ENCODE results near the gene MTF2.
A peak's percentile ranks its signal among the peaks of the same experiment; 100 is the strongest.
"Not testable (repeated sequence)": the region's sequence is repeated elsewhere in the genome, so short reads cannot be mapped to it uniquely, and the experiment has no call there.

MTF2 gene

GRCh38 chr1:93143769-93144168 is 64.7 kb downstream of the MTF2 start:
- DNase-seq, result no peak

GRCh38 chr1:93148001-93148400 is 68.9 kb downstream of the MTF2 start:
- no peak for DNase-seq

GRCh38 chr1:93150729-93151128 is 71.6 kb downstream of the MTF2 start:
- DNase-seq, result no peak

- DNase-seq, result no peak
Observed at GRCh38 chr1:93151474-93151873, 72.4 kb downstream of the MTF2 start.

GRCh38 chr1:93152835-93153234 is 73.8 kb downstream of the MTF2 start:
- DNase-seq, result no peak

GRCh38 chr1:93154898-93155297 is 75.8 kb downstream of the MTF2 start:
- no peak for DNase-seq

GRCh38 chr1:93155335-93155734 is 76.3 kb downstream of the MTF2 start:
- no peak for DNase-seq

- no peak for DNase-seq
Observed at GRCh38 chr1:93159337-93159736, 80.3 kb downstream of the MTF2 start.

GRCh38 chr1:93163314-93163713 is 84.2 kb downstream of the MTF2 start:
- DNase-seq, result not testable (repeated sequence)

GRCh38 chr1:93164816-93165215 is 85.7 kb downstream of the MTF2 start:
- no peak for DNase-seq

GRCh38 chr1:93165895-93166294 is 86.8 kb downstream of the MTF2 start:
- not testable (repeated sequence) for DNase-seq

- no peak for DNase-seq
Observed at GRCh38 chr1:93167006-93167405, 87.9 kb downstream of the MTF2 start.

GRCh38 chr1:93170141-93170678 is 91.1 kb downstream of the MTF2 start:
- DNase-seq, result not testable (repeated sequence)

GRCh38 chr1:93171549-93172034 is 92.5 kb downstream of the MTF2 start:
- DNase-seq, result no peak

- DNase-seq, result no peak
Observed at GRCh38 chr1:93172778-93173177, 93.7 kb downstream of the MTF2 start.

GRCh38 chr1:93174638-93175037 is 95.6 kb downstream of the MTF2 start:
- not testable (repeated sequence) for DNase-seq

- no peak for DNase-seq
Observed at GRCh38 chr1:93177991-93178390, 98.9 kb downstream of the MTF2 start.

- no peak for DNase-seq
Observed at GRCh38 chr1:93178418-93178817, 99.3 kb downstream of the MTF2 start.

GRCh38 chr1:93179886-93180722 is 101.0 kb downstream of the MTF2 start, which contains the start of gene TMED5:
TMED5 (minus strand) TSS chr1:93180413; CDS start chr1:93180242, 171 bp downstream.
- peak; percentile 96 for DNase-seq

GRCh38 chr1:93180723-93181613 is 101.9 kb downstream of the MTF2 start, which contains the start of gene CCDC18:
CCDC18 (plus strand) TSS chr1:93180724; CDS start chr1:93183362, 2,638 bp downstream.
- DNase-seq, result no peak

GRCh38 chr1:93186667-93187066 is 107.6 kb downstream of the MTF2 start:
- DNase-seq, result no peak
